ENCODE measurements around the gene ADCYAP1.

Gene ADCYAP1

GRCh38 chr18:908758-909724 is 4.4 kb downstream of the ADCYAP1 start:
- no peak for DNase-seq (ENCODE audit: low read depth, low spot score)

- no peak for DNase-seq (ENCODE audit: low read depth, low spot score)
Measured at GRCh38 chr18:910247-910646, 5.6 kb downstream of the ADCYAP1 start.

GRCh38 chr18:911025-911424 is 6.4 kb downstream of the ADCYAP1 start:
- DNase-seq (ENCODE audit: low read depth, low spot score) = no peak

DNA sequence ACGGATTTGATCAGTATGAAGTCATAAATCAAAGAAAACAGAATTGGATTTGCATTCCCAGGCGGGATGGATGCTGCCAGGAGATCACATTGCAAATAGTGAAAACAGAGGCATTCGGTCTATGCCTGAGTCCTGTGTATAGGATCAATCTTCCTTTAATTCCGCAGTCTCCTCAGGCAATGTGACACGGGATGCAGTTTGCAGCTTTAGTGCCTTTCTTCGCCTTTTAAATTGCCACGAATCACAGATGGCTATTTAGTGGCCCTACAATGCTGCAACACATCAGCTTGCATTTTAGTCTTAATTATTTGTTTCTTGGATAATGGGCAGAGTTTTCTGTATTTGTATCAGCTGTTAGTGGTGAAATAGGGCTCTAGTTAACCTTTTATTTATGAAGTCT is 6.8 kb downstream of the ADCYAP1 start:
- DNase-seq (ENCODE audit: low read depth, low spot score) = no peak

DNA sequence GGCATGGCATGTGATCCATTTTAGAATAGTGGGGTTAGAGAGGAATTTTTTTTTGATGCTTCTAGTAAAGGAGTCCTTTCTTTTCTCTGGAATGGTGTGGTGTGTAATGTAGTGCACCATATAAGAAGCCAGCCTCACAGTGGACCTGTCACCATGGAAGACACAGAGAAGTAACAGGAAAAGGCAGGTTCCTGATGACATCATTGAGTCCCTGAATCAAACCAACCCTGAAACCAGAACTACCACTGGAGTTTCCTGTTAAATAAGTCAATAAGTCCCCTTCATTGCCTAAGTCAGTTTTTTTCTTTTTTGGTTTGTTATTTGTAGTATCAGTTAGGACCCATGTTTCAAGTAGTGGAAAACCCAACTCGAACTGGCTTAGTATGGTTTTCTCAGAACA is 11.9 kb downstream of the ADCYAP1 start:
- no peak for DNase-seq (ENCODE audit: low read depth, low spot score)

DNA sequence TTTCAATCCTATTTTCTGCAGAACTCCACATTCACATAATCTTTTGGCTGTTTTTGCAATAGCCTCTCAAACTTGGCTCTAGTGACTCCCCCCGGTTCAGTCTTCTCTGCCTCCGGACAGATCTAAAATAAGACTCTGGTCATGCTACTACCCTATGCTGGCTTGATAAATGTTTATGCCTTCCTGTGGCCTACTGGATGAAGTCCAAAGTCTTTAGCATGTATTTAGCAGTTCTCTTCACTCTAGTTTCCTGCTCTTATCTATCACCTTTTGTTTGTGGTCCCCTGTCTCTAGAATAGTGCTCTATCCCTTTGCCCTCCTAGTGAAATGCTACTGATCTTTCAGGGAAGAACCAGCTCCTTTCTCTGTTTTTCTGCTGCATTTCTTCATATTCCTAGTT is 14.4 kb downstream of the ADCYAP1 start:
- DNase-seq (ENCODE audit: low read depth, low spot score) = no peak

GRCh38 chr18:923144-923866 is 18.6 kb downstream of the ADCYAP1 start:
- no peak for DNase-seq (ENCODE audit: low read depth, low spot score)

GRCh38 chr18:924987-925386 is 20.3 kb downstream of the ADCYAP1 start:
- no peak for DNase-seq (ENCODE audit: low read depth, low spot score)

DNA sequence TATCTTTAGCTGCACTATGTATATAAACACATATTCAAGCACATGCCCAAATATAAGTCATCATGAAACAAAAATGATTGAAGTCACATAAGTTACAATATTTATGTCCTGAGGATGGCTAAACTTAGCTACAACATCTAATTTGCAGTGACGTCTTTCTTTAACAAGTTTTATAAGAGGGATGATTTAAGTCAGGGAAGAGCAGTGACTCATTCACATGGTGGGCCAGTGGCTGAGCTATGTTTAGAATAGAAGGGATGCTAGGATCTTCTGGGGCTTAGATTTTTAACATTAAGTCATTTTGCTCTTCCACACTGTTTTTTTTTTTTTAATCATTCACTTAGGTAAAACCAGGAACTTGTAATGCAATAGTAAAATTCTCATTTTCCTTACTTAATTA is 22.3 kb downstream of the ADCYAP1 start:
- DNase-seq (ENCODE audit: low read depth, low spot score) = no peak

GRCh38 chr18:933082-933481 is 28.4 kb downstream of the ADCYAP1 start:
- DNase-seq (ENCODE audit: low read depth, low spot score) = no peak

GRCh38 chr18:934518-935133 is 30.0 kb downstream of the ADCYAP1 start:
- DNase-seq (ENCODE audit: low read depth, low spot score) = no peak

- no peak for DNase-seq (ENCODE audit: low read depth, low spot score)
Measured at GRCh38 chr18:936941-937340, 32.3 kb downstream of the ADCYAP1 start.

DNA sequence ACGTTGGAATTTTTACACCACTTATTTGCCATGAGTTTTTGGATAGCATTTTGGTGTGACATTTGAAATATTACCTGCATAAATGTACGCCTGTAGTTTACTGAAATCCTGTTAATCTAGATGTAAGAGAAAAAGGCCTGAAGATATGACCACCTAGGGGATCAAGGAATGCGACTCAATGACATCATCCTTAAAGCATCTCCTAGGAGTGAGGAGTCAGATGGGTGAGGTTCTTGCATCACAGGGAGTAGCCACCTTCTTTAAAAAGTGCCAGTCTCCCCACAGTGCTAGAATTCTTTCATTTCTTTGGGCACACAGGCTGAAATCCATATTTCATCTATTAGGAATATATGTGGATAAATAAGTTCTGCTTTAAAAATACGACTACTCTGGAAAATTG is 34.5 kb downstream of the ADCYAP1 start:
- DNase-seq (ENCODE audit: low read depth, low spot score) = no peak

GRCh38 chr18:939958-940357 is 35.3 kb downstream of the ADCYAP1 start:
- DNase-seq (ENCODE audit: low read depth, low spot score) = no peak

DNA sequence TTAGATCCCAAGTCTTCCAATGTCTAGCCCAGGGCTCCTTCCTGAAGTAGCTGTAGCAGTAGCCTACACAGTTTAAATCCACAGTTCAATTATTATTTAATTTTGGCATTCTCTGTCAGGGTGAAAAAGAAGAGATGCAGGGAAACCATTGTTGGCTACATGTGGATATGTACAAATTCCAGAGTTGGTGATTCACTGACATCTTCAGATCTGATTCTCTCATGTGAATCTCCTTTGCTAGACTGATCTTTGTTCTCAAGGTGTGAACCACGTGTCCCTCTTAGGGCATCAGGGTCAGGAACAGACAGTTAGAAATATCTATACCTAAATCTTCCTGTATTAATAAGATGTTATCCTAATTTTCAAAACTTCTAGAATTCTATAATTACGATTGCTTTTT is 36.7 kb downstream of the ADCYAP1 start:
- DNase-seq (ENCODE audit: low read depth, low spot score) = no peak

DNA sequence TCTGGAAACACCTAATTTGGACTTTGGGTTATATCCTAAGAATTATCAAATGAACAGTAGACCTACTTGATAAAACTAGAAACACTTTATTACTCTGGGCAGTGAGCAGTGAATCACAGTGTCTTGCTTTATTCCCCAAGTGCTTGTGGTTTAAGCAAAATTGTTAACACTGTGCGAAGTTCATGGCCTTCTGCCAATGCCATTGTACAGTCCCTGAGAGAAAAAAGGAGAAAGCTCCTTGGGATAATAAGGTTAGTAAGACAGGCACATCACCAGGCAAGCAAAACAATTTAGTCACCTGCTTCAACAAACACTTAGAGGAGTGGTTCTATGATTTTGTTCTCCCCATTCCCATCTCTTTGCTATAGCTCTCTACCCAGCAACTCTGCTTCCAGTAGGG is 39.8 kb downstream of the ADCYAP1 start:
- no peak for DNase-seq (ENCODE audit: low read depth, low spot score)

GRCh38 chr18:949724-950631 is 45.3 kb downstream of the ADCYAP1 start:
- DNase-seq (ENCODE audit: low read depth, low spot score) = no peak

DNA sequence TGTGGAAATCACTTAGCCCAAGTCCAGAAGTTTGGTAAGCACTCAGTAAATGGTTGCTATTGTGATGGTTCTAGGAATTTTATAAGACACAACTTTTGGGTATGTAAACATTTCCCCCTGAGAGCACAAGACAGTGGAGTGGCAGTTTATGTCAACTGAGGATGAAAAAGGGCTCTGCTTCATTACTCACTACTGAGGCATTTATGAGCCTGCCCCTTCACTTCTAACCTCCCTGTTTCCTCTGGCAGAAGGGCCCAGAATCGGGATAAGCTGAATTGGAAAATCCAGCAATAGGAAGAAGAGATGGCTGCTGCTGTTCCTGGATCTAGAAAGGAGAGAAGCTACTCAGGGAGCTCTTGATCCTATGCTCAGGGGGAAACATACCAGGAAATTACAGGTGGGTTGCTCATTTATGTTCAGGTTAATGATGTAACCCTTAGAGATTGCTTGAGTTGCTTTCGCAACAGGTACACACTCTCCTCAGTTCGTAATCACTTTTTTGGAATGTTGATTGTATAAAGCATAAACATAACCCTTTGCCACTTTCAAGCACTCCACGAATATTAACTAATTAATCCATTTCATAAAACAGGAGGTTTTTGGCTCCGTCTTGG is 46.3 kb downstream of the ADCYAP1 start:
- DNase-seq (ENCODE audit: low read depth, low spot score) = no peak

- DNase-seq (ENCODE audit: low read depth, low spot score) = no peak
Measured at GRCh38 chr18:955384-956066, 50.9 kb downstream of the ADCYAP1 start.

DNA sequence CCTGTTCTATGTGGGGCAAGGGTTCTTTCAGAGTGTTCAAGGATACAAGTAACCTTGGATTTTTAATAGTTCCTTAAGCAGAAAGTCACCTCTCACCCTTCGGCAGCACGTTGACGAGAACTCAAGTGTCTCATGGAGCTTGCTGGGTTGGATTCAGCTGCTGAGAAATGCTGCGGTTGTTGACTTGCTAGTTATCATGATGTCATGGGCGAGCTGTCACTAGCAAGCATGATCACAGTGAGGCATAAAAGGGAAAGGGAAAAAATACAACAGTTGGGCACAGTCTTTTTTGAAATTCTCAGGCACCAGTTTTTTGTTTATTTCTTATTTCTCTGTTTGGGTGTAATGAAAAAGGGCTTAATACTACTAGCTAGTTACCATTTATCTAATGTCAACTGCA is 53.2 kb downstream of the ADCYAP1 start:
- no peak for DNase-seq (ENCODE audit: low read depth, low spot score)

Data from activated CD4-positive, CD25-positive, alpha-beta regulatory T cell treated with anti-CD3 and anti-CD28 coated beads, Interleukin-2, amount 50 U/mL, for 16 hours (primary cell).